ENCODE results near the gene NCK1. TPM values are rescaled to one million over a fixed set of nuclear protein-coding genes. Genes with fewer than 3 reads are reported as not detected.
A peak's percentile ranks its signal among the peaks of the same experiment; 100 is the strongest.
"Not testable (repeated sequence)": the region's sequence is repeated elsewhere in the genome, so short reads cannot be mapped to it uniquely, and the experiment has no call there.

Gene NCK1
- total RNA-seq, 1 donor from 2014 or later: 38.1 TPM

GRCh38 chr3:136862617-136863322 lies 762 bp downstream of the NCK1 start:
- Mint-ChIP-seq H3K27ac (ENCODE audit: unreplicated experiment) (peak overlapping the region; percentile 97), H3K9me3 (ENCODE audit: low read depth) (no peaks in the 10 kb centered on the region), H3K36me3 (ENCODE audit: low read depth) (no peaks in the 10 kb centered on the region), H3K27me3 (ENCODE audit: low read depth) (no peaks in the 10 kb centered on the region), H3K4me3 (ENCODE audit: unreplicated experiment) (peak overlapping the region; percentile 90), H3K4me1 (ENCODE audit: low read depth) (peaks cover 33% of the 10 kb centered on the region)
- peak; percentile 34 for TF ChIP-seq CTCF (IDR thresholded peaks at IDR 0.05)
- DNase-seq (ENCODE audit: low spot score): no peak

GRCh38 chr3:136869282-136869681 lies 7.3 kb downstream of the NCK1 start:
- DNase-seq (ENCODE audit: low spot score): no peak
- TF ChIP-seq CTCF (IDR thresholded peaks at IDR 0.05): no peak
- Mint-ChIP-seq H3K36me3 (ENCODE audit: low read depth) (peaks cover 9% of the 10 kb centered on the region), H3K9me3 (ENCODE audit: low read depth) (peaks cover 10% of the 10 kb centered on the region), H3K4me3 (ENCODE audit: unreplicated experiment) (no peak overlapping the region), H3K4me1 (ENCODE audit: low read depth) (peaks cover 3% of the 10 kb centered on the region), H3K27ac (ENCODE audit: unreplicated experiment) (no peak overlapping the region), H3K27me3 (ENCODE audit: low read depth) (no peaks in the 10 kb centered on the region)

- H3K4me1 Mint-ChIP-seq (ENCODE audit: low read depth); H3K27ac Mint-ChIP-seq (ENCODE audit: unreplicated experiment); H3K27me3 Mint-ChIP-seq (ENCODE audit: low read depth); DNase-seq (ENCODE audit: low spot score); H3K4me3 Mint-ChIP-seq (ENCODE audit: unreplicated experiment); H3K36me3 Mint-ChIP-seq (ENCODE audit: low read depth): not testable (repeated sequence)
- H3K9me3 Mint-ChIP-seq (ENCODE audit: low read depth): peaks cover 14% of the 10 kb centered on the region
These were observed 10.2 kb downstream of the NCK1 start for GRCh38 chr3:136872258-136872657.

- H3K27ac Mint-ChIP-seq (ENCODE audit: unreplicated experiment); H3K4me3 Mint-ChIP-seq (ENCODE audit: unreplicated experiment); H3K36me3 Mint-ChIP-seq (ENCODE audit: low read depth); H3K27me3 Mint-ChIP-seq (ENCODE audit: low read depth); DNase-seq (ENCODE audit: low spot score): not testable (repeated sequence)
- Mint-ChIP-seq H3K9me3 (ENCODE audit: low read depth) (peaks cover 11% of the 10 kb centered on the region), H3K4me1 (ENCODE audit: low read depth) (peaks cover 11% of the 10 kb centered on the region)
These were observed 17.5 kb downstream of the NCK1 start for GRCh38 chr3:136879510-136879909.

- Mint-ChIP-seq H3K36me3 (ENCODE audit: low read depth) (peaks cover 2% of the 10 kb centered on the region), H3K9me3 (ENCODE audit: low read depth) (peaks cover 8% of the 10 kb centered on the region), H3K27me3 (ENCODE audit: low read depth) (no peaks in the 10 kb centered on the region), H3K4me1 (ENCODE audit: low read depth) (peaks cover 19% of the 10 kb centered on the region), H3K27ac (ENCODE audit: unreplicated experiment) (no peak overlapping the region), H3K4me3 (ENCODE audit: unreplicated experiment) (no peak overlapping the region)
- DNase-seq (ENCODE audit: low spot score): no peak
- TF ChIP-seq CTCF (IDR thresholded peaks at IDR 0.05): no peak
These were observed 20.6 kb downstream of the NCK1 start for GRCh38 chr3:136882571-136882970.

- Mint-ChIP-seq H3K4me1 (ENCODE audit: low read depth) (peaks cover 19% of the 10 kb centered on the region), H3K4me3 (ENCODE audit: unreplicated experiment) (no peak overlapping the region), H3K36me3 (ENCODE audit: low read depth) (peaks cover 2% of the 10 kb centered on the region), H3K9me3 (ENCODE audit: low read depth) (peaks cover 3% of the 10 kb centered on the region), H3K27ac (ENCODE audit: unreplicated experiment) (no peak overlapping the region), H3K27me3 (ENCODE audit: low read depth) (no peaks in the 10 kb centered on the region)
- DNase-seq (ENCODE audit: low spot score): no peak
- TF ChIP-seq CTCF (IDR thresholded peaks at IDR 0.05): no peak
These were observed 22.1 kb downstream of the NCK1 start for GRCh38 chr3:136883967-136884720.

All from chondrocyte (in vitro differentiated cells).